Head of caudate nucleus (tissue), 42 donors: ENCODE data around the gene LRRC37A3.
"Not testable (repeated sequence)": the region's sequence is repeated elsewhere in the genome, so short reads cannot be mapped to it uniquely, and the experiment has no call there.

Source experiments
- DNase-seq, 42 donors: peaks; one replicate each; pipeline versions ENCODE4 v3.0.0 to v3.0.0-alpha.2; 2020 to 2021; ENCODE audit warnings: mixed read lengths in 7 of 42
- intact Hi-C: fragments of 100-400 bp; cut with DNase I; formaldehyde crosslinking; loops from one replicate; pipeline ENCODE4 v1.15.0; 2022

Gene LRRC37A3

GRCh38 chr17:64919289-64920025 lies at the start of gene LRRC37A3:
LRRC37A3 (minus strand) TSS chr17:64919478; CDS start chr17:64897257, 22,221 bp downstream.
- DNase-seq, result peak; percentile 92 to 100 (median 99)
- intact Hi-C loops, result not testable (repeated sequence)

- intact Hi-C loops, result not testable (repeated sequence)
- peak in 41 of 42 donors; percentile 30 to 78 (median 55) for DNase-seq
Observed at GRCh38 chr17:64965873-64966287, 46.6 kb upstream of the LRRC37A3 start.

GRCh38 chr17:64965256-64965872 lies 46.1 kb upstream of the LRRC37A3 start:
- intact Hi-C loops, result not testable (repeated sequence)

GRCh38 chr17:64964796-64965195 lies 45.5 kb upstream of the LRRC37A3 start:
- intact Hi-C loops, result no loop called here
- DNase-seq, result no peak

More at GRCh38 chr17:64965256-64965872, 46.1 kb upstream of the LRRC37A3 start:
- DNase-seq, result not testable (repeated sequence)

- intact Hi-C loops, DNase-seq: not testable (repeated sequence)
Observed at GRCh38 chr17:64963814-64964213, 44.5 kb upstream of the LRRC37A3 start.

- peak in 30 of 42 donors; percentile 22 to 90 (median 64) for DNase-seq
- intact Hi-C loops, result not testable (repeated sequence)
Observed at GRCh38 chr17:64961563-64962378, 42.5 kb upstream of the LRRC37A3 start.

- intact Hi-C loops, result no loop called here
- no peak for DNase-seq
Observed at GRCh38 chr17:64951877-64952276, 32.6 kb upstream of the LRRC37A3 start.

GRCh38 chr17:64950871-64951270 lies 31.6 kb upstream of the LRRC37A3 start:
- intact Hi-C loops, result no loop called here
- DNase-seq, result no peak

GRCh38 chr17:64947152-64947551 lies 27.9 kb upstream of the LRRC37A3 start:
- DNase-seq, result no peak
- intact Hi-C loops, result no loop called here

GRCh38 chr17:64941761-64942160 lies 22.5 kb upstream of the LRRC37A3 start:
- intact Hi-C loops, result no loop called here
- no peak for DNase-seq

GRCh38 chr17:64941045-64941444 lies 21.8 kb upstream of the LRRC37A3 start:
- intact Hi-C loops, result no loop called here
- DNase-seq, result no peak

- intact Hi-C loops, result no loop called here
- no peak for DNase-seq
Observed at GRCh38 chr17:64940055-64940454, 20.8 kb upstream of the LRRC37A3 start.

- DNase-seq, result peak in 36 of 42 donors; percentile 18 to 72 (median 48)
Observed at GRCh38 chr17:64938925-64939474, 19.7 kb upstream of the LRRC37A3 start.

GRCh38 chr17:64938290-64938689 lies 19.0 kb upstream of the LRRC37A3 start:
- intact Hi-C loops, result no loop called here

More at GRCh38 chr17:64938925-64939474, 19.7 kb upstream of the LRRC37A3 start:
- intact Hi-C loops, result no loop called here

GRCh38 chr17:64936117-64936516 lies 16.8 kb upstream of the LRRC37A3 start:
- DNase-seq, result no peak
- intact Hi-C loops, result no loop called here

More at GRCh38 chr17:64938290-64938689, 19.0 kb upstream of the LRRC37A3 start:
- DNase-seq, result no peak

- intact Hi-C loops, DNase-seq: not testable (repeated sequence)
Observed at GRCh38 chr17:64934284-64934778, 15.1 kb upstream of the LRRC37A3 start.

- intact Hi-C loops, result not testable (repeated sequence)
Observed at GRCh38 chr17:64932850-64933249, 13.6 kb upstream of the LRRC37A3 start.

GRCh38 chr17:64930374-64930773 lies 11.1 kb upstream of the LRRC37A3 start:
- intact Hi-C loops, DNase-seq: not testable (repeated sequence)

More at GRCh38 chr17:64932850-64933249, 13.6 kb upstream of the LRRC37A3 start:
- DNase-seq, result not testable (repeated sequence)
